Left ventricle myocardium inferior (tissue), 1 donor: ENCODE results near the gene CREB3L4. TPM values are rescaled to one million over a fixed set of nuclear protein-coding genes. Genes with fewer than 3 reads are reported as not detected.

Experiments used
- DNase-seq: peaks from one replicate; pipeline ENCODE4 v3.0.0-alpha.2; 2020
- H3K27ac ChIP-seq: fragments of 200-600 bp; replicated peaks from 2 replicates; pipeline ENCODE4 v1.8.0; 2021
- H3K27me3 ChIP-seq: fragments of 200-600 bp; 2 replicates; pipeline ENCODE4 v1.8.0; 2021; ENCODE audit warnings: low read depth
- H3K36me3 ChIP-seq: fragments of 200-600 bp; 2 replicates; pipeline ENCODE4 v1.8.0; 2021
- H3K4me1 ChIP-seq: fragments of 200-600 bp; 2 replicates; pipeline ENCODE4 v1.8.0; 2021
- H3K4me3 ChIP-seq: fragments of 200-600 bp; 2 replicates; pipeline ENCODE4 v1.8.0; 2021; ENCODE audit warnings: mild to moderate bottlenecking, moderate library complexity
- H3K9me3 ChIP-seq: fragments of 200-600 bp; replicated peaks from 2 replicates; pipeline ENCODE4 v1.8.0; 2021
- CTCF ChIP-seq: fragments of 200-600 bp; IDR thresholded peaks from 2 replicates; pipeline ENCODE4 v1.8.0; 2021; ENCODE audit warnings: antibody characterized with exemption, mild to moderate bottlenecking, borderline replicate concordance
- intact Hi-C: fragments of 100-400 bp; cut with micrococcal nuclease; formaldehyde crosslinking; loops from one replicate; pipeline ENCODE4 v1.11.0; 2022
- total RNA-seq: library from RNA; stranded (reverse); fragmentation: NEBNext Ultra II Directional; extraction: Animal tissue kit (Norgen Biotek cat#: 25700); gene quantifications from one replicate; pipeline ENCODE4 v1.2.1, GENCODE V29; 2021
- donor health status: DM: no; HTN: yes; CAD: no; lungs with severe emphysema.

CREB3L4 gene
- total RNA-seq, 1 donor from 2014 or later, result 4.8 TPM

GRCh38 chr1:153945131-153945794 lies 22.4 kb upstream of the CREB3L4 start:
- H3K4me3 ChIP-seq, result peak overlapping the region; percentile 91
- intact Hi-C loops, result no loop called here
- no peak for TF ChIP-seq CTCF
- peak overlapping the region; percentile 99 for H3K27ac ChIP-seq
- H3K36me3 ChIP-seq, result peaks cover 54% of the 10 kb centered on the region
- peaks cover 43% of the 10 kb centered on the region for H3K4me1 ChIP-seq
- DNase-seq, result peak; percentile 69
- no peaks in the 10 kb centered on the region for H3K9me3 ChIP-seq
- H3K27me3 ChIP-seq, result no peaks in the 10 kb centered on the region

- H3K27ac ChIP-seq, result peak overlapping the region; percentile 99
- H3K36me3 ChIP-seq, result peaks cover 54% of the 10 kb centered on the region
- peaks cover 43% of the 10 kb centered on the region for H3K4me1 ChIP-seq
- intact Hi-C loops, result no loop called here
- no peaks in the 10 kb centered on the region for H3K9me3 ChIP-seq
- H3K4me3 ChIP-seq, result peak overlapping the region; percentile 91
- peak; percentile 91 for DNase-seq
- H3K27me3 ChIP-seq, result no peaks in the 10 kb centered on the region
- TF ChIP-seq CTCF, result no peak
Measured at GRCh38 chr1:153945795-153946621, 21.7 kb upstream of the CREB3L4 start.

GRCh38 chr1:153946622-153947241 lies 21.0 kb upstream of the CREB3L4 start, which contains the start of gene DENND4B:
DENND4B (minus strand) TSS chr1:153946718; CDS start chr1:153944374, 2,344 bp downstream.
- H3K27me3 ChIP-seq, result no peaks in the 10 kb centered on the region
- peaks cover 43% of the 10 kb centered on the region for H3K4me1 ChIP-seq
- DNase-seq, result peak; percentile 85
- intact Hi-C loops, result no loop called here
- TF ChIP-seq CTCF, result peak; percentile 96
- peak within 1 kb of the TSS; percentile 99 for H3K27ac ChIP-seq
- H3K36me3 ChIP-seq, result peaks cover 55% of the 10 kb centered on the region
- no peaks in the 10 kb centered on the region for H3K9me3 ChIP-seq
- peak within 1 kb of the TSS; percentile 91 for H3K4me3 ChIP-seq

GRCh38 chr1:153951183-153951582 lies 16.5 kb upstream of the CREB3L4 start:
- DNase-seq, result no peak

More at GRCh38 chr1:153951183-153951582, 16.5 kb upstream of the CREB3L4 start:
- TF ChIP-seq CTCF, result no peak
- intact Hi-C loops, result no loop called here
- Histone ChIP-seq H3K27me3 (no peaks in the 10 kb centered on the region), H3K4me1 (peaks cover 30% of the 10 kb centered on the region), H3K36me3 (peaks cover 72% of the 10 kb centered on the region), H3K4me3 (no peak overlapping the region), H3K27ac (no peak overlapping the region), H3K9me3 (no peaks in the 10 kb centered on the region)
